Heart left ventricle (tissue), 13 donors: Measurements from ENCODE around the gene GCG.

Experiments
- CTCF ChIP-seq, 12 donors: fragments of 200-600 bp; sonication (generic) in 4 of 12; IDR thresholded peaks; one replicate each; pipeline versions ENCODE4 v1.5.0 to v1.8.0; 2018 to 2022; ENCODE audit warnings: antibody characterized with exemption in 12 of 12, mild to moderate bottlenecking in 5 of 12
- POLR2A ChIP-seq, 2 donors: fragments of 450-650 bp; IDR thresholded peaks; one replicate each; pipeline ENCODE4 v1.6.1; 2017; ENCODE audit warnings: antibody characterized with exemption in 2 of 2, mild to moderate bottlenecking in 2 of 2, moderate library complexity in 2 of 2
- donor health status: ischemic (EF 13 %, LVEDD 7.1; RV severe dilation, severe dysfunction).
- donor health status: DM: no; HTN: yes; CAD: no.
- donor health status: DM: no; HTN: no; CAD: no.
- donor health status: ischemic (EF 25% LVEDD 6.9; RV normal size, moderate dysfunction).
- donor health status: ischemic (EF 25% LVEDD 5.7; RV mildly dilated, moderate dysfunction).
- donor health status: ischemic (EF 35%, LVEDD 5.7; RV mildly dilated, moderate dysfunction).
- donor health status: nonischemic (EF 11% LVEDD 7.7; RV severe dilation, severe dysfunction).
- donor health status: DM: yes; HTN: yes; CAD: no.
- donor health status: PGD.
- donor health status: ischemic (EF 29% LVEDD 5.4; RV normal size, mild dysfunction).
- donor health status: nonischemic (EF 23%, LVEDD 6.1; RV moderate dilation, normal function).

- TF ChIP-seq CTCF (IDR thresholded peaks at IDR 0.05) (no peak), POLR2A (IDR thresholded peaks at IDR 0.05) (no peak)
Observed at GRCh38 chr2:162148956-162149355, 3.1 kb downstream of the GCG start.
